Esophagus squamous epithelium (tissue), 4 donors: ENCODE results near the gene SIRPB2.

Experiments used
- POLR2A ChIP-seq, 4 donors: fragments of 450-650 bp; IDR thresholded peaks; one replicate each; pipeline ENCODE4 v1.6.1; 2017; ENCODE audit warnings: antibody characterized with exemption in 4 of 4, mild to moderate bottlenecking in 4 of 4, moderate library complexity in 3 of 4
- TF ChIP-seq, protein P1 (sequence below), 6 experiments: fragments of 450-650 bp in 4 of 6; fragments of 200-600 bp in 2 of 6; sonication (generic) in 2 of 6; IDR thresholded peaks; one replicate each; pipeline ENCODE4 v1.5.1; 2016 to 2019; ENCODE audit warnings: antibody characterized with exemption in 6 of 6, mild to moderate bottlenecking in 4 of 6, moderate library complexity in 4 of 6

GRCh38 chr20:1505871-1506270, 14.7 kb upstream of the SIRPB2 start:
- TF ChIP-seq, protein P1, sequence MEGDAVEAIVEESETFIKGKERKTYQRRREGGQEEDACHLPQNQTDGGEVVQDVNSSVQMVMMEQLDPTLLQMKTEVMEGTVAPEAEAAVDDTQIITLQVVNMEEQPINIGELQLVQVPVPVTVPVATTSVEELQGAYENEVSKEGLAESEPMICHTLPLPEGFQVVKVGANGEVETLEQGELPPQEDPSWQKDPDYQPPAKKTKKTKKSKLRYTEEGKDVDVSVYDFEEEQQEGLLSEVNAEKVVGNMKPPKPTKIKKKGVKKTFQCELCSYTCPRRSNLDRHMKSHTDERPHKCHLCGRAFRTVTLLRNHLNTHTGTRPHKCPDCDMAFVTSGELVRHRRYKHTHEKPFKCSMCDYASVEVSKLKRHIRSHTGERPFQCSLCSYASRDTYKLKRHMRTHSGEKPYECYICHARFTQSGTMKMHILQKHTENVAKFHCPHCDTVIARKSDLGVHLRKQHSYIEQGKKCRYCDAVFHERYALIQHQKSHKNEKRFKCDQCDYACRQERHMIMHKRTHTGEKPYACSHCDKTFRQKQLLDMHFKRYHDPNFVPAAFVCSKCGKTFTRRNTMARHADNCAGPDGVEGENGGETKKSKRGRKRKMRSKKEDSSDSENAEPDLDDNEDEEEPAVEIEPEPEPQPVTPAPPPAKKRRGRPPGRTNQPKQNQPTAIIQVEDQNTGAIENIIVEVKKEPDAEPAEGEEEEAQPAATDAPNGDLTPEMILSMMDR (IDR thresholded peaks at IDR 0.05): no peak
- TF ChIP-seq POLR2A (IDR thresholded peaks at IDR 0.05): no peak
